ENCODE results near the gene STRADB.

Gene STRADB

GRCh38 chr2:201447086-201447485 lies 4.5 kb upstream of the STRADB start:
- DNase-seq (ENCODE audit: low spot score): no peak
- TF ChIP-seq, protein P1, sequence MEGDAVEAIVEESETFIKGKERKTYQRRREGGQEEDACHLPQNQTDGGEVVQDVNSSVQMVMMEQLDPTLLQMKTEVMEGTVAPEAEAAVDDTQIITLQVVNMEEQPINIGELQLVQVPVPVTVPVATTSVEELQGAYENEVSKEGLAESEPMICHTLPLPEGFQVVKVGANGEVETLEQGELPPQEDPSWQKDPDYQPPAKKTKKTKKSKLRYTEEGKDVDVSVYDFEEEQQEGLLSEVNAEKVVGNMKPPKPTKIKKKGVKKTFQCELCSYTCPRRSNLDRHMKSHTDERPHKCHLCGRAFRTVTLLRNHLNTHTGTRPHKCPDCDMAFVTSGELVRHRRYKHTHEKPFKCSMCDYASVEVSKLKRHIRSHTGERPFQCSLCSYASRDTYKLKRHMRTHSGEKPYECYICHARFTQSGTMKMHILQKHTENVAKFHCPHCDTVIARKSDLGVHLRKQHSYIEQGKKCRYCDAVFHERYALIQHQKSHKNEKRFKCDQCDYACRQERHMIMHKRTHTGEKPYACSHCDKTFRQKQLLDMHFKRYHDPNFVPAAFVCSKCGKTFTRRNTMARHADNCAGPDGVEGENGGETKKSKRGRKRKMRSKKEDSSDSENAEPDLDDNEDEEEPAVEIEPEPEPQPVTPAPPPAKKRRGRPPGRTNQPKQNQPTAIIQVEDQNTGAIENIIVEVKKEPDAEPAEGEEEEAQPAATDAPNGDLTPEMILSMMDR (IDR thresholded peaks at IDR 0.05; ENCODE audit: extremely low read depth, missing control alignments): no peak

DNA sequence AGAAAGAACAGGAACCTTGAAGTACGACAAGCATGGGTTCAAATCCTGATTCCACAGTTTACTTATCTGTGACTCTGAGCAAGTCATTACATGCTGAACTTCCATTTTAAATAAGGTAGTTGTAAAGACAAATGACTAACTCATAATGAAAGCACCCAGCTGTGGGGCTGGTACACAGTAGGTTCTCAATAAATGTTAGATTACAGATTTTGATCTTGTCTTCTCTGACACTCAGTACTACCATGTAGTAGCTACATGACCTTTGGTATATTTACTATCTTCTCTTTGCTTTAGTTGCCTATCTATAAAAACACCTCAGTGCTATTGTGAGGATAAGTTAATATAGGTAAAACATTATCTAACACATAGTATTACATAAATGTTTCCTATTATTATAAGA lies 3.5 kb upstream of the STRADB start:
- no peak for DNase-seq (ENCODE audit: low spot score)
- TF ChIP-seq, protein P1 (IDR thresholded peaks at IDR 0.05; ENCODE audit: extremely low read depth, missing control alignments): no peak

DNA sequence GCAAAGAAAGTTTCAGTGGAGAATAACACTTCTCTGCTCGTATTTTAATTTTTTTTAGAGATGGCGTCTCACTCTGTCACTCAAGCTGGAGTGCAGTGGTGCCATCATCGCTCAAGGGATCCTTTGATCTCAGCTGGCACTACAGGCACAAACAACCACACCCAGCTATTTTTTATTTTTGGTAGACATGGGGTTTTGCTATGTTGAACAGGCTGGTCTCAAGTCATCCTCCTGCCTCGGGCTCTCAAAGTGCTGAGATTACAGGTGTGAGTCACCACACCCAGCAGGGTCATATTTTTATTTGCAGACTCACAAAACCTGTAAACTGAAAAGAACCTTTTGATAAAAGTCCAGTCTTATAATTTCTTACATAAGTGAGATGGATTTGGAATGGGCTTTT lies 2.8 kb upstream of the STRADB start:
- no peak for DNase-seq (ENCODE audit: low spot score)
- TF ChIP-seq, protein P1 (IDR thresholded peaks at IDR 0.05; ENCODE audit: extremely low read depth, missing control alignments): no peak

GRCh38 chr2:201450954-201451291 lies 617 bp upstream of the STRADB start:
- DNase-seq (ENCODE audit: low spot score): no peak
- TF ChIP-seq, protein P1 (IDR thresholded peaks at IDR 0.05; ENCODE audit: extremely low read depth, missing control alignments): no peak

DNA sequence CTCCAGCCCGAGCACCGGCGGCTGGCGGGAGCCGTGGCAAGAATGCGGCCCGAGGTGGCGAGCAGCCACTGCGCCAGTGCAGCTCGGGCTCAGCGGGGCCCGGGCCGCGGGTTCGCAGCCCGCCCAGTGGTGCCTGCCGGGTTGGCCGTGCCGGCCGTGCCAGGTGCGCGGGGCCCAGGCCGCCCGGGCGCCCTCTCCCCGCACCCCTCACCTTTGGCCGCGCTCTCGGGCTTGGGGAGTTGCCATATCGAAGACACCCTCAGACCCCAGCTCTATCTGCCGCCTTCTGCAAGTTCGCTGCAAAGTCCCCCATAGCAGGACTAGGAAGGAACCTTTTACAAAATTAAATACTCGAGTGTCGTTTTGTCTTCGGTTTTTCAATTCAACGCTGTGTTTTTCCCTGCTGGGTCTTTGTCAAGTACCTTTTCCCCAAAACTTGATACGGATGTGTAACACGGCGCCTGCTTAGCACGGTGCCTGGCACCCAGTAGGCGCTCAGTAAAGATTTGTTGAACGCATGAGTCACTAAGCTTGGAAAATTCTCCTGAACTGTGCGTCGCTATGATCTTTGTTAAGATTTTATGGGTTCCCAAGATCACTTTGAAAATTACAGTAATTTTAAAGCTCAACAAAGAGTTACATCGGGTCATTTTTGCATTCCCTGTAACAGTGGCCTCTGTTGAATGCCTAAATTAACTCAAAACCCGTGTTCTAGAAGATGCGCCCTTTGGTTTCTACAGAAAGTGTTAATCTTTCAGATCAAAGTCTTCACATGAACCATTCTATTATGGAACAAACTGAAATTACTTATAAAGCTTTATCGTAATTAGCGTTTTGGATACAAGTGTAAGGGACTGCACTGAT lies 750 bp downstream of the STRADB start:
- TF ChIP-seq, protein P1 (IDR thresholded peaks at IDR 0.05; ENCODE audit: extremely low read depth, missing control alignments): no peak
- no peak for DNase-seq (ENCODE audit: low spot score)

- no peak for DNase-seq (ENCODE audit: low spot score)
- TF ChIP-seq, protein P1 (IDR thresholded peaks at IDR 0.05; ENCODE audit: extremely low read depth, missing control alignments): no peak
Measured at GRCh38 chr2:201452922-201453643, 1.5 kb downstream of the STRADB start.

DNA sequence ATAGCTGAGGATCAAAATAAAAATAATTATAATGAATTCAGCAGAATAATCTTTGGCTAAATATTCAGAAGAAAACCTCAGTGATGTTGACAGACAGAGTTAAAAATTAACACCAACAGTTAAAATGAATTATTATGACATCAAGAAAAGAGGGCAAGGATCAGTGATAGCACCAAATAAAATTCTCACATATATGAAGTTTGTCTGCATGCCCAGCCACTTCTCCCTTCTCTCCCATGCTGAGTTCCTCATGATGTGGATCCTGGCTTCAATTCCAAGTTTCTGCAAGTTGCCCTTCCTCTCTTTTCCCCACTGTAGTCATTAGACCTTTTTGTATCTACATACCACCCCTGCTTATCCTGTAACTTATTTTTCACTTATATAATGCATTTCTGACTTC lies 6.8 kb downstream of the STRADB start:
- TF ChIP-seq, protein P1 (IDR thresholded peaks at IDR 0.05; ENCODE audit: extremely low read depth, missing control alignments): no peak
- DNase-seq (ENCODE audit: low spot score): no peak
